T follicular helper cell (primary cell): Measurements from ENCODE around the gene OGFOD2.
"Not testable (repeated sequence)": the region's sequence is repeated elsewhere in the genome, so short reads cannot be mapped to it uniquely, and the experiment has no call there.

Experiments used
- DNase-seq: peaks from one replicate; pipeline ENCODE4 v3.0.0-alpha.2; 2020; ENCODE audit warnings: low read depth

The OGFOD2 gene

DNA sequence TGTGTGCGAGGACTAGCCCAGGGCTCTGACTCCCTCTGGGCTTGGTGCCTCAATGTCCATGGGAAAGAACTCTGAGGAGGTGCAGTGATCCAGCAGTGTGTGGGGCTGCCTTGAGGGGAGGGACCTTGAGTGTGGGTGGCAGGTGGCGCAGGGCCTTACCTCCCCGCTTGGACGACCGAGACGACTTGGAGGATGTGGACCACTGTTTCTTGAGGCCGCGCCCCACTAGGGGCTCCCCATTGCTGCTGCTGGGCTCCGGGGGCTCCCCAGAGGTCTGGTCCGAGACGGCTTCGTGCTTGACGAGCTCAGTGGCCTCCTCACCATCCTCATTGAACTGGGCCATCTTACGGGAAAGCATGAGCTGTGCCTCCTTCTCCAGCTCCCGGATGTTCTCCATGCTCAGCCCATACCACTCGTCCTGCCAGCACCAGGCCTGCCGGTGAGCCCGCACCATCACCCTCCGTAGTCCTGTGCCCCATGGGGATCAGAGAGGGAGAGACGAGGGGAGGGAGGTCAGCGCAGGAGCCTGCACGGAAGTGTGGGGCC, 30.1 kb downstream of the OGFOD2 start:
- no peak for DNase-seq

- DNase-seq, result no peak
Observed at GRCh38 chr12:123006977-123007376, 31.9 kb downstream of the OGFOD2 start.

GRCh38 chr12:123010110-123010509, 35.1 kb downstream of the OGFOD2 start:
- no peak for DNase-seq

DNA sequence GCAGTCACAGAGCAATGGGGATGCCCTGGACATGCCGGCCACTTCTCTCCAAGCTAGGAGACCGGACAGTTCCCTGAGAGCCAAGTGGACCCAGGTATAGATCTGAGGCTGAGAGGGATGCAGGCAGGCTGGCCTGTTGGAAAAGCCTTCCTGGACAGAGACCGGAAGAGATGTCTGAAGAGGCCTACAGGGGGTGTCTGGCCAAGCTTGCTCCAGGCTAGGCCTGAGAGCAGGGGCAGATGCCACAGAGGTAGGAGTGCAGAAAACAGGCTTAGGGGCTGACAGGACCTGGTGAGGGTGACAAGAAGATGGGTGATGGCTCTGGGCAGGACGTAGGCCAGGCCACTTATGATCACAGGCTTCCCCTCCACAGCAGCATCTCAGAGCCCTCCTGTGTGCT, 35.6 kb downstream of the OGFOD2 start:
- no peak for DNase-seq

GRCh38 chr12:123011701-123012100, 36.7 kb downstream of the OGFOD2 start:
- no peak for DNase-seq

- no peak for DNase-seq
Observed at GRCh38 chr12:123013185-123014095, 38.4 kb downstream of the OGFOD2 start.

- not testable (repeated sequence) for DNase-seq
Observed at GRCh38 chr12:123014473-123014872, 39.4 kb downstream of the OGFOD2 start.

GRCh38 chr12:123017753-123018152, 42.7 kb downstream of the OGFOD2 start:
- no peak for DNase-seq

GRCh38 chr12:123019841-123020138, 44.7 kb downstream of the OGFOD2 start:
- no peak for DNase-seq

- no peak for DNase-seq
Observed at GRCh38 chr12:123021688-123022604, 46.9 kb downstream of the OGFOD2 start.

DNA sequence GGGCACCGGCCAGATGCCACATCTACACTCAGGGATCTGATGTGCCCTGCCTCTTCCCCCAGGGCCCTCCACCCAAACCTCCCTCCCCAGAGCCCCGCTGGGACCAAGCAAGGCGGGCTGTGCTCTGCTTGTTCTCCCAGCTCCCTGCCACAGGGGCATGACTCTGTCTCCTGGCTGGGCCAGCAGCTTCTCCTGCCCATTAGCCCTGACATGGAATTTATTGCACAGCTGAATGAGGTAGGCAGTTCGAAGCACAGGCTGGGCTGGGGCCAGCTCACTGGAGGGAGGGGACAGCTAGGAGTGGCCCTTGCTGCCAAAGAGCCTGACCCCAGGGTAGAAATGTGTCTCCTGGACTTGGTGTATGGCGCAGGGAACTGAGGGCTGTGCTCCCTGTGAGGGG, 47.8 kb downstream of the OGFOD2 start:
- DNase-seq, result no peak

DNA sequence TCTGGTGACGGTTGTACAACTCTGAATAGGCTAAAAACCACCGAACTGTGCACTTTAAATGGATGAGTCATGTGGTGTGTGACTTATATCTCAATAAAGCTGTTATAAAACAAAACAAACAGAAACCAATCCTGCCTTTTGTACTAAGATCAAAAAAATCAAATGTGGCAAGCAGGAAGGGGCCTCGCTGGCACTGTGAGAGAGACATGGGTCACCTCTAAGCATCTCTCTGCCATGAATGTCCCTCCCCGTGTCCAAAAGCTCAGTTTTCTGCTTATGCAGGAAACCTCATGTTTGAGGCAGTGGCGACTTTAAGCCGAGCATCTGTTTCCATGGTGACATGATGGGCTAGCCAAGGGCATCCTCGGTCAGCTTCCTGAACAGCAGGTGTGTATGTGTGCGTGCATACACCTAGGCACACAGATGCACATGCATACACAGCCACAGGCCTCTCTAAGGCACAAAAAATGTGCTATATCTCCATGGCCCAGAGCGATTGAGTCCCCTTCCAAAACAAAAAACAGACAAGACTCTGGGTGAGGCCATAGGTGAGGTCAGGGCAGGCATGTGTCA, 49.9 kb downstream of the OGFOD2 start:
- no peak for DNase-seq

GRCh38 chr12:123026094-123026853, 51.2 kb downstream of the OGFOD2 start:
- DNase-seq, result no peak

DNA sequence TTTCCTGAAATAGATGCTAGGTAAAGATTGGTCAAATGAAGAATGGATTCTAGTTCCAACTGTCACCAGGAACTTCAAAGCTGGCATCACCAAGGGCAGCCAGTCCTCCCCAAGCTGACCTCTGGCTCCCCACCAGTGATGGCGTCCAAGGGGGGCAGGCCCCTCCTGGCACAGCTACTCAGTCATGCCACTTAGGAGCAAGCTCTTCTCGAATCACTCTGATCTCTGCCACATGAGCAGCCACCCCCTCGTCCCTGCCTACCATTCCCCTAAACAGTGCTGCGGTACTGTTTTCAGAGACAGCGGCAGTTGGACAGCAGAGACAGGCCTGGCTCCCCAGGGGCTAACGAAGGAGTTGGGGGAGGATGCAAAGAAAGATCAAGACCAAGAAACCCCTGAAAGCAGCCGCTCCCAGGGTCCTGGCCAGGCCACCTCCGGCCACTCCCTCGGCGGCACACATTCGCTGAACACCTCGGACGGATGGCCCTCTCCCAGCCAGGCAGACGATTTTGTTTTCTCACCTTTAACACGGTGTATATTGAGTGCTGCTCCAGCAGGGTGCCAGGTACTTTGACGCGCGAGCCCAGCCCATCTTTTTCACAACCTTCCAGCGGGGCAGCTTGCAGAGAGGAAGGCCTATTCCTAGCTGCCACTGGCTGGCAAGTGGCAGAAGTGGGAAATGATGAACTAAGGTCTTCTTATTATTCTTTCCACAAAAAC, 52.8 kb downstream of the OGFOD2 start:
- DNase-seq, result no peak

DNA sequence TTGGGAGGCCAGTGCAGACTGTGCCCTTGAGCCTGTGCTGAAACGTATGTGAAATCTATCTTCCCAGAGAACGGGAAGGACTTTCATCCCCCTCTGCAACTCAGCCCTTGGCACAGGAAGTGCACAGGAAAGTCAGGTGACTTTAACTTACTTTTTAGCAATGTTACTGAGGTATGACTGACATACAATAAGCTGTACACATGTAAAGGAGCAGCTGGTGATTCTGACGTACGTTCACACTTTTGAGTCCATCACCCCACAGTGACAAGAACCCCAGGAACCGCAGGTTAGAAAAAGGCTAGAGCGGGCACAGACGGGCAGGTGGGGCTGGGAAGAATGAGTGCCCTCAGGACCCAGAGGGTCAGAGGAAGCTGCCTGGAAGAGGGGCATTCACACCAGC, 53.4 kb downstream of the OGFOD2 start:
- DNase-seq, result no peak

DNA sequence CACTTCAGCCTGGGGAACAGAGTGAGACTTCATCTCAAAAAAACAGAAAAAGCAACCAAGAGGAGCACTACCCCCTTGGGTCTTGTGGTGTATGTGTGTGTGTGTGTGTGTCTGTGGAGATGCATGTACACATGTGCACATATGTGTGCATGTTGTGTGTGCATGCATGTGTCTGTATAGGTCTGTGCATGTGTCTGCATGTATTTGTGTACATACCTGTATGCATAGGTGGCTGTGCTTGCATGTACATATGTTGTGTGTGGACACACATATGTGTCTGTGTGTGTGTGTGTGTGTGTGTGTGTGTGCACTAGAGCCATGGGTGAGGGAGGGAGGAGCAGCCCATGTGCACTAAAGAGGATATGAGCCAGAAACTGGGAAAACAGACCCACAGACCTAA, 54.5 kb downstream of the OGFOD2 start:
- DNase-seq, result no peak
